Stomach (tissue), 9 donors: ENCODE data around the gene ITGA6. TPM values are rescaled to one million over a fixed set of nuclear protein-coding genes. Genes with fewer than 3 reads are reported as not detected.

Source experiments
- DNase-seq, 2 donors: peaks; one replicate each; pipeline versions ENCODE4 v3.0.0 to v3.0.0-alpha.2; 2013 to 2019
- H3K27ac ChIP-seq, 5 donors: fragments of 200-600 bp in 4 of 5; sonication (generic) in 4 of 5; one replicate each; pipeline ENCODE4 v1.5.1; 2013 to 2019; ENCODE audit warnings: mild to moderate bottlenecking in 1 of 5, moderate library complexity in 1 of 5
- H3K27me3 ChIP-seq, 3 donors: fragments of 200-600 bp; sonication (generic); one replicate each; pipeline ENCODE4 v1.5.1; 2017 to 2019; ENCODE audit warnings: mixed run types in 1 of 3
- H3K36me3 ChIP-seq, 4 donors: fragments of 200-600 bp; sonication (generic); 1 replicate in 3 of 4; 2 replicates in 1 of 4; pipeline ENCODE4 v1.5.1; 2016 to 2019
- H3K4me1 ChIP-seq, 4 donors: fragments of 200-600 bp; sonication (generic); one replicate each; pipeline ENCODE4 v1.5.1; 2016 to 2019
- H3K4me3 ChIP-seq, 4 donors: fragments of 200-600 bp; sonication (generic) in 3 of 4; one replicate each; pipeline ENCODE4 v1.5.1; 2016 to 2019; ENCODE audit warnings: mild to moderate bottlenecking in 1 of 4
- H3K9me3 ChIP-seq, 4 donors: fragments of 200-600 bp; sonication (generic); one replicate each; pipeline ENCODE4 v1.5.1; 2016 to 2019
- EP300 ChIP-seq: sonication (generic); formaldehyde crosslinking; IDR thresholded peaks from one replicate; pipeline ENCODE4 v1.6.1; 2017; ENCODE audit warnings: antibody characterized with exemption
- POLR2A ChIP-seq, 4 donors: fragments of 450-650 bp; IDR thresholded peaks; one replicate each; pipeline ENCODE4 v1.6.1; 2016; ENCODE audit warnings: antibody characterized with exemption in 4 of 4, control low read depth in 2 of 4, mild to moderate bottlenecking in 1 of 4, moderate library complexity in 1 of 4
- POLR2AphosphoS5 ChIP-seq, 3 donors: sonication (generic); formaldehyde crosslinking; IDR thresholded peaks; one replicate each; pipeline ENCODE4 v1.6.1; 2016; ENCODE audit warnings: antibody characterized with exemption in 3 of 3
- WGBS, 5 donors: extraction: QIAGEN DNeasy Blood & Tissue Kit in 3 of 5; methylation state at CpG; one replicate each; pipeline versions ENCODE4 v1.1.5 to v1.1.7; 2013 to 2018; 5-methylcytosine and 5-hydroxymethylcytosine counted together
- intact Hi-C: fragments of 100-400 bp; cut with DNase I; formaldehyde crosslinking; loops from one replicate; pipeline ENCODE4 v1.15.1; 2023; ENCODE audit warnings: low total_unique reads
- polyA plus RNA-seq, 3 donors: library from polyadenylated mRNA; stranded (reverse); fragments of 200-250 nt; gene quantifications; one replicate each; pipeline ENCODE4 v1.2.3, GENCODE V29; 2013
- total RNA-seq, 5 donors: library from RNA; depleted of rRNA; stranded (reverse); fragments of >200 nt; gene quantifications; one replicate each; pipeline versions ENCODE4 v1.1.0 to v1.2.3, GENCODE V29; 2014 to 2016
- TF ChIP-seq, protein P1 (sequence below), 7 experiments: fragments of 450-650 bp in 4 of 7; fragments of 200-600 bp in 3 of 7; sonication (generic) in 3 of 7; IDR thresholded peaks; one replicate each; pipeline ENCODE4 v1.5.1; 2016 to 2019; ENCODE audit warnings: antibody characterized with exemption in 7 of 7, control low read depth in 2 of 7, mild to moderate bottlenecking in 1 of 7
- donor health status: healthy with polysubstance abuse.
- donor health status: Bipolar disorder and iron deficiency.
- donor health status: healthy.

ITGA6 gene
- total and polyA plus RNA-seq, 8 donors = 10.7 to 391 (median 55.4) TPM

- H3K27me3 ChIP-seq = no peaks in the 10 kb centered on the region
- no peak for TF ChIP-seq POLR2A (IDR thresholded peaks at IDR 0.05)
- no peak for TF ChIP-seq EP300
- TF ChIP-seq POLR2AphosphoS5 (IDR thresholded peaks at IDR 0.05) = no peak
- TF ChIP-seq, protein P1, sequence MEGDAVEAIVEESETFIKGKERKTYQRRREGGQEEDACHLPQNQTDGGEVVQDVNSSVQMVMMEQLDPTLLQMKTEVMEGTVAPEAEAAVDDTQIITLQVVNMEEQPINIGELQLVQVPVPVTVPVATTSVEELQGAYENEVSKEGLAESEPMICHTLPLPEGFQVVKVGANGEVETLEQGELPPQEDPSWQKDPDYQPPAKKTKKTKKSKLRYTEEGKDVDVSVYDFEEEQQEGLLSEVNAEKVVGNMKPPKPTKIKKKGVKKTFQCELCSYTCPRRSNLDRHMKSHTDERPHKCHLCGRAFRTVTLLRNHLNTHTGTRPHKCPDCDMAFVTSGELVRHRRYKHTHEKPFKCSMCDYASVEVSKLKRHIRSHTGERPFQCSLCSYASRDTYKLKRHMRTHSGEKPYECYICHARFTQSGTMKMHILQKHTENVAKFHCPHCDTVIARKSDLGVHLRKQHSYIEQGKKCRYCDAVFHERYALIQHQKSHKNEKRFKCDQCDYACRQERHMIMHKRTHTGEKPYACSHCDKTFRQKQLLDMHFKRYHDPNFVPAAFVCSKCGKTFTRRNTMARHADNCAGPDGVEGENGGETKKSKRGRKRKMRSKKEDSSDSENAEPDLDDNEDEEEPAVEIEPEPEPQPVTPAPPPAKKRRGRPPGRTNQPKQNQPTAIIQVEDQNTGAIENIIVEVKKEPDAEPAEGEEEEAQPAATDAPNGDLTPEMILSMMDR (IDR thresholded peaks at IDR 0.05) = no peak
- intact Hi-C loops = no loop called here
- H3K4me1 ChIP-seq = peaks cover 0 to 10% (median 3%) of the 10 kb centered on the region in 4 donors
- H3K36me3 ChIP-seq = no peaks in the 10 kb centered on the region
- H3K4me3 ChIP-seq = no peak overlapping the region
- H3K9me3 ChIP-seq = no peaks in the 10 kb centered on the region
- no peak for DNase-seq
- H3K27ac ChIP-seq = no peak overlapping the region
Observed at GRCh38 chr2:172550419-172550818, 123.0 kb downstream of the ITGA6 start.

DNA sequence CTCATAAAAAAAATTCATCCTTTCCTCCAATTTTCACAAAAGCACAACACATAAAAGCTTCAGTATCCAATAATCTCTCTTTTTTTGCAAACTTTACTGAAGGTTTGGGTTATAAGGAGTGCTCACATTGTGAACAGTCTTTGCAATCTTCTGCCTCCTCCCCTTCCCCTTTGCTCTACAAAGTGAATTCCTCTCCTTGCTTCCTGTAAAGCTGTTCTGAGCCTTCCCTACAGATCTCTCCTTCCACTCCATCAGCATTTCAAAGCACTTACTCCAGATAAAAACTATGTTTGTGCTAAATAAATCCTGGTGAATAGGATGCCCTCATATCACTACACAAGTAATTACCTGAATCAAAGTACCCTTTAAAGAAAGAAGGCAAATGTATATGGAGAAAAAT, 123.9 kb downstream of the ITGA6 start:
- intact Hi-C loops = no loop called here
- H3K36me3 ChIP-seq = no peaks in the 10 kb centered on the region
- no peaks in the 10 kb centered on the region for H3K27me3 ChIP-seq
- TF ChIP-seq POLR2A (IDR thresholded peaks at IDR 0.05) = no peak
- TF ChIP-seq, protein P1 (IDR thresholded peaks at IDR 0.05) = no peak
- TF ChIP-seq EP300 = no peak
- TF ChIP-seq POLR2AphosphoS5 (IDR thresholded peaks at IDR 0.05) = no peak
- H3K9me3 ChIP-seq = no peaks in the 10 kb centered on the region
- no peak overlapping the region for H3K27ac ChIP-seq
- no peak overlapping the region for H3K4me3 ChIP-seq
- H3K4me1 ChIP-seq = peaks cover 0 to 11% (median 3%) of the 10 kb centered on the region in 4 donors
- peak in 1 of 2 donors; percentile 49 for DNase-seq

DNA sequence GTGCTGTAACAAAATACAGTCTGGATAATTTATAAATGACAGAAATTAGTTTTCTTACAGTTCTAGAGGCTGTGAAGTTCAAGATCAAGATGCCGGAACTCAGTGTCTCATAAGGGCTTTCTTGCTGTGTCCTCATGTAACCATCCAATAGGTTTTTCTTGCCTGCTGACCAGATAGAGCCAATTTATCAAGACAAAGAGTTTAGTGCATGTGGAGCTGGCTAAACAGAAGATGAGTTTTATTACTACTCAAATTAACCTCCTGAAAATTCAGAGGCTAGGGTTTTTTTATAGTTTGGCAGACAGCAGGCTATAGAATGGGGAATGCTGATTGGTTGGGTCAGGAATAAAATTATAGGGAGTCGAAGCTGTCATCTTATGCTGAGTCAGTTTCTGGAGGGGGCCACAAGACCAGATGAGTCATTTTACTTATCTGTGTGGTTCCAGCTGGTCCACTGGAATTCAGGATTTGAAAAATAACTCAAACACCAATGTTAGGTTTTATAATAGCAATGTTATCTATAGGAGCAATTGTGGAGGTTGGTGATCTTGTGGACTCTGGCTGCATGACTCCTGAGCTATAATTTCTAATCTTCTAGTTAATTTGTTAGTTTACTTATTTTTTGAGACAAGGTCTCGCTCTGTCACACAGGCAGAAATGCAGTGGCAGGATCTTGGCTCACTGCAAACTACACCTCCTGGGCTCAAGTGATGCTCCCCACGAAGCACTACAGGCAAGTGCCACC, 125.3 kb downstream of the ITGA6 start:
- Histone ChIP-seq H3K27ac (no peak overlapping the region), H3K4me3 (no peak overlapping the region), H3K4me1 (peaks cover 11 to 25% (median 15%) of the 10 kb centered on the region in 4 donors), H3K36me3 (no peaks in the 10 kb centered on the region), H3K27me3 (no peaks in the 10 kb centered on the region), H3K9me3 (no peaks in the 10 kb centered on the region)
- TF ChIP-seq POLR2AphosphoS5 (IDR thresholded peaks at IDR 0.05) (no peak), POLR2A (IDR thresholded peaks at IDR 0.05) (no peak), EP300 (no peak)
- TF ChIP-seq, protein P1 (IDR thresholded peaks at IDR 0.05) = no peak
- intact Hi-C loops = no loop called here
- 83 to 89% (median 85%) methylated on average over 4 of the region's 4 CpGs for WGBS, 5 donors
- DNase-seq = no peak

DNA sequence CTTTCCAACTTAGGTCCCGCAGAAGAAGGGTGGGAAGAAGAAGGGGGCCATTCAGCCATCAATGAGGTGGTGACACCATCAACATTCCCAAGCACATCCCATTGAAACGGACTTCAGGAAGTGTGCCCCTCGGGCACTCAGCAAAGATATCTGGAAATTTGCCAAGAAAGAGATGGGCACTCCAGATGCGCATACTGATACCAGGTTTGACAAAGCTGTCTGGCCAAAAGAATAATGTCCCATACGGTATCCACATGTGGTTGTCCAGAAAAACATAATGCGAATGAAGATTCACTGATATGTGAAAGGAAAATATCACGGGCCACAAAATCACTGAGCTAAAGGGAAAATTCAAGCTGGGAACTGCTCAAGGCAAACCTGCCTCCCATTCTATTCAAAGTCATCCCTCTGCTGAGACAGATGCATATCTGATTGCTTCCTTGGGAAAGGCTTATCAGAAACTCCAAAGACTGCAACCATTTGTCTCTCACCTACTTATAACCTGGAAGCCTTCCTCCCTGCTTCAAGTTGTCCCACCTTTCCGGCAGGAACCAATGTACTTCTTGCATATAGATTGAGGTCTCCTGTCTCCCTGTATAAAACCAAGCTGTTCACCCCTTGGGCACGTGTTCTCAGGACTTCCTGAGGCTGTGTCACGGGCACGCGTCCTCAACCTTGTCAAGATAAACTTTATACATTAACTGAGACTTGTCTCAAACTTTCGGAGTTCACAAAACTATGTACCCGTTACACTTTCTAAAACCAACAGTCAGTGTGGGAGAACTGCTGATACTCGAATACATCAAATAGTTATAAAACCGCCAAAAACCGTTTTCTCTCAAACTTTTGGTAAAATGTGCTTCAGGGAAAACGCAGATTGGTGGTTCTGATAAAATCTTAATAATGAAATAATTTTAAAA, 127.2 kb downstream of the ITGA6 start:
- peaks cover 11 to 32% (median 19%) of the 10 kb centered on the region in 4 donors for H3K4me1 ChIP-seq
- H3K9me3 ChIP-seq = no peaks in the 10 kb centered on the region
- intact Hi-C loops = no loop called here
- peak overlapping the region in 4 of 5 donors; percentile 95 to 97 (median 96) for H3K27ac ChIP-seq
- DNase-seq = peak in 1 of 2 donors; percentile 32
- peak overlapping the region; percentile 82 to 88 (median 86) for H3K4me3 ChIP-seq
- TF ChIP-seq POLR2A (IDR thresholded peaks at IDR 0.05) (no peak), EP300 (no peak), POLR2AphosphoS5 (IDR thresholded peaks at IDR 0.05) (no peak)
- TF ChIP-seq, protein P1 (IDR thresholded peaks at IDR 0.05) = no peak
- 55 to 61% (median 59%) methylated on average over 18 of the region's 18 CpGs for WGBS, 5 donors
- H3K36me3 ChIP-seq = peaks cover 0 to under 1% (median 0%) of the 10 kb centered on the region in 4 donors
- no peaks in the 10 kb centered on the region for H3K27me3 ChIP-seq
